ENCODE results near the gene MAPK8IP3.
"Not testable (repeated sequence)": the region's sequence is repeated elsewhere in the genome, so short reads cannot be mapped to it uniquely, and the experiment has no call there.

Gene MAPK8IP3

GRCh38 chr16:1677942-1678499 lies 28.0 kb upstream of the MAPK8IP3 start, which contains the start of gene JPT2:
Gene JPT2 (plus strand): TSS chr16:1678279. CDS start chr16:1678313, 34 bp downstream.
- DNase-seq: peak; percentile 91

- no peak for DNase-seq
Measured at GRCh38 chr16:1678500-1679098, 27.4 kb upstream of the MAPK8IP3 start.

DNA sequence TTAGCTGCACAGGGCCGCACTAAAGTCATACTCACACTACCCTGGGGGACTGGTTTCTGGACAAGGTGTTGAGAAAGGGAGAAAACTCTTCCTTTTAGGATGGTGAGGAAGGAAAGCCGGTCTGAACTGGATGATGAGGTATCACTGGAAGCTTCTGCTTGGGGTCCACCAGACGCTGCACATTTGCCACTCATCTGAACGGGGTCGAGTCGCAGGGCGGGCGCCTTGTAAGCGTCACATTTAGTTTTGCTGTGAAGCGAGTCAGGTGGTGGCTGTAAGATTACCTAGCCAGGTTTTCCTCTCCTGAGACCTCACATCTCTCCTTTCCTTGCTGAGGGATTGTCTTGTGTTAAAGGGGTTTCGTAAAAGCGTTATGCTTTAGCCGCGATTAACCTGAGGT lies 25.6 kb upstream of the MAPK8IP3 start:
- no peak for DNase-seq

DNA sequence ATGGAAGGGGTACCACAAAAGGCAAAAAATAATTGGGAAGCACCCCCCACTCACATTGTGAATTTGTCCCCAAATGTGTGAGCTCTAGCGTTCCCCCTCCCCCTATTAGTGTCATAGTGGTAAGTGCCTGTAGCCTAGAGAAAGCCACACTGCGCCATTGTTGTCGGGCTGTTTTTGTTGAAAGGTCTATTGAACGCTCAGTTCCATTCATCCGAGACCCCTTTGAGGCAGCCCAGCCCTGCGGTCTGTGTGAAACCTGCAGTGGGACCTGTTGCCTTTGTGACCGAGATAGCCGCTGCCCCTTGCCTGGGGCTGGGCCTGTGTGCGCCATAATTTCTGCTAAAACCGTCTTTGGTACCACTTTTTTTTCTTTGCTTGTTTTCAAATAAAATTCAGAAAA lies 25.0 kb upstream of the MAPK8IP3 start:
- no peak for DNase-seq

- DNase-seq: no peak
Measured at GRCh38 chr16:1687427-1688316, 18.3 kb upstream of the MAPK8IP3 start.

DNA sequence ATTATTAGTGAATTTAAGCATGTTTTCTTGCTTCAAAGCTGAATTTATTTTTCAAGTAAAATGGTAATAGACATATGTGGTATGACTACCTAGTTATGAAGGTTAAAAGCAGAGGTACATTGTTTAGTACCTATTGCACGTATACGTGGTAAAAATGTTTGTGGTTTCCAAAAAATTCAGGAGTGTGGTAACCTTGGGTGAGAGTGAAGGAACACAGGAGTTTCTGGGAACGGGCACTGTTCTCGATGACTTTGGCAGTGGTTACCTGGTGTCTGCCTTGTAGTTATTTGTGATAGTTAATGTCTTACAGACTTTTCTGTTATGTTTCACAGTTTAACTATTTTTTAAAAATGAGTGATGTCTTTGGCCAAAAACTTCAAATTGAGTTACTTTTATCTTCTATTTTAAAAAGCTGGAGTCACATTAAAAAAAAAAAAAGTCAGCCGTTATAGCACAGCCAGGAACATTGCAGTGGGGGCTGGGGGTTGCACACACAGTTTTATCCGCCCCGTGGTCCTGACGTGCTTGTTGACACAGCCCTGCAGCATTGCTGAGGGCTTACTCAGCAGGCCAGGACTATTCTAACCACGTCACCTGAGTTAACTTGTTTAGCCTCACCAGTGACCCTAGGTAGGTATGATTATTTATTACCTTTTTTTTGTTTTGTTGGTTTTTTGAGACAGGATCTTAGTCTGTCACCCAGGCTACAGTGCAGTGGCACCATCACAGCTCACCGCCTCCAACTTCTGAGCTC lies 17.0 kb upstream of the MAPK8IP3 start:
- no peak for DNase-seq

DNA sequence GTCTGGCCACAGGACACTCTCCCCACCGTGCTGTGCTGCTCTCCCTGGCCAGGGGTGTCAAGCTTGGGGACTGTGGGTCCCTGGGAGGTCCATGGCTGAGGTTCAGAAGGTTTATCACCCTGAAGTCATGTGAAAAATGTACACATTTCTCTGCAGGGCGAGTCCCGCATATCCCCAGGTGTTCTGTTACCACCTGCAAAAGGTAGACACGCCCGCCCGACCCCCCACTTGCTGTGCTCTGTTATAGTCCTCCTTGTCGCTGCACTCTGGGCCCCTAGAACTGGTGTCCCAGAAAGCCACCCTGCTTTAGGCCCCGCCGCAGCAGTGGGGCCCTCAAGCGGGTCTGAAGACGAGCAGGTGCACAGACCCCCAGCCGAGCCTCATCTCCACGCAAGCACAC lies 16.1 kb upstream of the MAPK8IP3 start:
- DNase-seq: no peak

- DNase-seq: no peak
Measured at GRCh38 chr16:1690810-1691209, 15.2 kb upstream of the MAPK8IP3 start.

DNA sequence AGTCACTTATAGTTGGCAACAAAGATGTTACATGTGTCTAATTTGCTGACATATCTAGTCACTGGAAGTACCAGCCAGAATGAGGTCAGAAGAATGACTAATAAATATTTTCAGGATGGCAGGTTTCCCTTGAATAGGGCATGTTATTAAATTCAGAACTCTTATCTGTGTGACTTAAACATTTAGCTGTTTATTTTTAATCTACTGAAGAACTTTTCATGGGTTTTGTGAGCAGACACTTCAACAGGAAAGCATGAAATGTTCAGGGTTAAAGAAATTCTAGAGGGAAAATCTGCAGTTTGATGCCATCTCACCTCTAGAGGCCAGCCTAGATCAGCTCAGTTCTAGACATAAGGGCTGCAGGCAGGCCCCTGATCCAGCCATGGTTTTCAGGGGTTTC lies 14.7 kb upstream of the MAPK8IP3 start:
- DNase-seq: no peak

GRCh38 chr16:1691956-1692355 lies 14.0 kb upstream of the MAPK8IP3 start:
- DNase-seq: no peak

DNA sequence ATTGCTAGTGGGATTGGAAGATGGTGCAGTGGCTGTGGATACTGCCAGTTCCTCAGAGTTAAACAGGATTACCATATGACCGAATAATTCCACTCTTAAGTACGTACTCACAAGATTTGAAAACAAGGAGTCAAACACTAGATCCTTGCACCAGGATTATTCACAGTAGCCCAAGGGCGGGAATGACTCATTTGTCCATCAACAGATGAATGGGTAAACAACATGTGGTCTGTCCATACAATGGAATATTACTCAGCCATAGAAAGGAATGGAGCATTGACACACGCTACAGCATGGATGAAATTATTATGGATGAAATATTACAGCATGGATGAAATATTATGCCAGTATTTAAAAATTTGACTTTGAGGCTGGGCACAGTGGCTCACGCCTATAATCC lies 9.1 kb upstream of the MAPK8IP3 start:
- no peak for DNase-seq

DNA sequence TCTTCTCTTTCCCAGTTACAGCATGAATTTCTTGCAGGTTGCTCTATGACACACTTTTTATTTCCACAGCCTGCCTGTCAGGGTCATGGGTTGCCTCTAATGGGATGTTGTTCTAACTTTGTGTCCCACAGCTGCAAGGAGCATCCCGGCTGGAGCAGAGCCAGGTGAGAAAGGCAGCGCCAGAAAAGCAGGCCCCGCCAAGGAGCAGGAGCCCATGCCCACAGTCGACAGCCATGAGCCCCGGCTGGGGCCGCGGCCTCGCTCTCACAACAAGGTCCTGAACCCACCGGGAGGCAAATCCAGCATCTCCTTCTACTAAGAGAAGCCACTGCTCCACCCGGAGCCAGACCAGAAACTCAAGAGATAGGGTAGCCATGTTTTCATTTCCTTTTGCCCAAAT lies 7.3 kb upstream of the MAPK8IP3 start:
- no peak for DNase-seq

DNA sequence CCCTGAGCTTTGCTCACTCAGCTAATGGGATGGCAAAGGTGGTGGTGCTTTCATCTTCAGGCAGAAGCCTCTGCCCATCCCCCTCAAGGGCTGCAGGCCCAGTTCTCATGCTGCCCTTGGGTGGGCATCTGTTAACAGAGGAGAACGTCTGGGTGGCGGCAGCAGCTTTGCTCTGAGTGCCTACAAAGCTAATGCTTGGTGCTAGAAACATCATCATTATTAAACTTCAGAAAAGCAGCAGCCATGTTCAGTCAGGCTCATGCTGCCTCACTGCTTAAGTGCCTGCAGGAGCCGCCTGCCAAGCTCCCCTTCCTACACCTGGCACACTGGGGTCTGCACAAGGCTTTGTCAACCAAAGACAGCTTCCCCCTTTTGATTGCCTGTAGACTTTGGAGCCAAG lies 5.7 kb upstream of the MAPK8IP3 start:
- no peak for DNase-seq

- no peak for DNase-seq
Measured at GRCh38 chr16:1701216-1701878, 4.6 kb upstream of the MAPK8IP3 start.

DNA sequence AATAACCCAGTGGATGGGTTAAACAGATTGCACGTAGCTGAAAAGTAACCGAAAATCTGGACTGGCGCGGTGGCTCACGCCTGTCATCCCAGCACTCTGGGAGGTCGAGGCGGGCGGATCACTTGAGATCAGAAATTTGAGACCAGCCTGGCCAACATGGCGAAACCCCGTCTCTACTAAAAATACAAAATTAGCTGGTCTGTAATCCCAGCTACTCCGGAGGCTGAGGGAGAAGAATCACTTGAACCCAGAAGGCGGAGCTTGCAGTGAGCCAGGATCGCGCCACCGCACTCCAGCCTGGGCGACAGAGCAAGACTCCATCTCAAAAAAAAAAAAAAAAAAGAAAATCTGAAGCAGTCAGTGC lies 689 bp upstream of the MAPK8IP3 start:
- not testable (repeated sequence) for DNase-seq

DNA sequence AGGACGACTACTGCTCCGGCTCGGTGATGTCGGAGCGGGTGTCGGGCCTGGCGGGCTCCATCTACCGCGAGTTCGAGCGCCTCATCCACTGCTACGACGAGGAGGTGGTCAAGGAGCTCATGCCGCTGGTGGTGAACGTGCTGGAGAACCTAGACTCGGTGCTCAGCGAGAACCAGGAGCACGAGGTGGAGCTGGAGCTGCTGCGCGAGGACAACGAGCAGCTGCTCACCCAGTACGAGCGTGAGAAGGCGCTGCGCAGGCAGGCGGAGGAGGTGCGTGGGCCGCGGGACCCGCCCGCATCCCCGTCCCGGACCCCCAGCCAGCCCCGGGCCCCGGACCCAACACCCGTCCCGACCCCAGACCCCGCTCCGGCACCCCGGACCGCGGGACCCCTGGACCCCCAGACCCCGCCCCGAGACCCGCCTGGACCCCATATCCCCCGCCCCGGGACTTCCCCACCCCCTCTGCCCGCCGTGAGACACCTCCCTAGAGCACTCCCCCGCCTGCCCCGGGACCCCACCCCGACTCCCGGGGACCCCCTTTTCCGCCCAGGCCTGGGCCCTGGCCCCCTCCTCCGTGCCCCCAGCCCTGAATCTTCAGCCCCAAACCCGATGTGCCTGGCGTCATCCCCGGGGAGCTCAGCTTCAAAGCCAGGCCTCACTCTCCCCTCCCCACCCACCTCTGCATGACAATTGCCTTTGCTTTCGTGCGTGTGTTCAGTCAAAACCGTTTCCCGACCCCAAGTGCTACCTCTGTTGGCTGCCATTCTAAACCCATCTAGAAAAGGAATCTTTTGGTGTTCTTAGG lies 594 bp downstream of the MAPK8IP3 start:
- no peak for DNase-seq

DNA sequence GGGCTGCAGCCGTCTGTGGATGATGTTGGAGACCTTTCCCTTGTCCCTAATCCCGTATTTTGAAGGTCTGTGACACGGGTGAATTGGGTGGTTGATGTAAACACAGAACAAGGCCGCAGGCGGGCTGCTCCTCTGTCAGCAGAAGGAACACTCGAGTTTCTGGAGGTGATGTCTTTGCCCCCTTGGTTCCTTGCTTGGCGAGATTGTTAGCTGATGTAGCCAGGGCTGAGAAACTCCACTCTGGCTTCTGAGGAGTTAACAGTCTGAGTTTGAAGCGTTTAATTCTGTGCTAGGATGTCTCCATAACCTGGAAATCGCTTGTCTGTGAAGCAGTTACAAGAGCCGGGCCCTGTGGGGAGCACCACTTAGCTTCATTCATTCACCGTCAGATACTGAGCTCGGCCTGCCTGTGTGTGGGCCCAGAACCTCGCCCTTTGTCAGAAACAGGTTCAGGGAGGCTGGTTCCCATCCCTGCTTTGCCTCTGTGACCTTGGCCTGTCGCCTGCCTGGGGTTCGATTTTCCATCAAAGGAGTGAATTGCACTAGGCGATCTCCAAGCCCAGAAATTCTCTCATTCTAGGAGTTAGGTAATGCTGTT lies 1.3 kb downstream of the MAPK8IP3 start:
- DNase-seq: no peak

DNA sequence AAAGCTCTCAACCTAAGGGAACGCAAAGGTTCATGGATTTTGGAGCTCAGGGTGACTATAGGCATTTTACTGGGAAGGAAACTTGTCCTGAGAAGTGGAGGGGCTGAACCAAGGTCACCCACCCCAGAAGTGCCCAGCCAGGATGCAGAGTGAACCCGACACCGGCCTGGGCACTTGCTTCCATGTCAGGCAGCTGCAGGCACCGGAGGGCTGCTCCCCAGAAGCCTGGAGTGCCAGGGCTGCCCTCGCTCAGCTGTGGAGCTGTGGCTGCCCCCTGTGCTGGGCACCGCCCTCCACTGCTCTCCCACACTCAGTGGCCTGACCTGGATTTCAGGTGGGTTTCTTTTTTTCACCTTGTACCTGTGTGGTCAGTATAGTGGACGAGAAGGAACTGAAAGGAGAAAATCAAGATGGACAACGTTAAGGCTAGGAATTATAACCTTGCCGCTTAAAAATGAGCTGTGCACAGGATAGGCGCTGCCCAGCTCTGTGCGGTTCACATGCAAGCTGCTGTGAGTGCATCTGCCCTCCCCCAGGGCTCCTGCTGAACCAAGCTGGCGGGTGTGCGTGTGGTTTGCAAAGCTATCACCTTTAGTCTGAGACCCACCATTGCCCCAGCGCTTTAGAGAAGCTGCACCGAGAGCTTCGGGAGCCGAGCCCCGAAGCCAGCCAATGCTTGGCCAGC lies 2.2 kb downstream of the MAPK8IP3 start:
- no peak for DNase-seq

DNA sequence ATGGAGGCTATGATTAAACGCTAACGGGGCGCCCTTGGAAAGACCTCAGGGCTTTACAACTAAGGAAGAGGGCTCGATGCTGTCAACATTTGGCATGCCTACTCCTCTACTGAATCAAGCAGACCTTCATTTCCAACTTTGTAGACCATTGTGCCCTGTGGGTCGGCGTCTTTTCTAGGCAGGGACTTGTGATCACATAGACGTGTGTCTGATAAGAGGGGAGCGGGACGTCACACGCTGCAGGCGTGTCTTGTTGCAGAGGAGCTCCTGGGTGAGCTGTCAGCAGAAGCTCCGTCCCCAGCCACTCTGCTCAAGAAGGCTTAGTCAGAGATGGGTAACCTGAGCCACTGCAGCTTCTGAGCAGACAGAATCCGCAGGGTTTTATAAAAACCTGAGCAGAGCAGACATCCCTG lies 2.8 kb downstream of the MAPK8IP3 start:
- DNase-seq: no peak

GRCh38 chr16:1709356-1709755 lies 3.4 kb downstream of the MAPK8IP3 start:
- no peak for DNase-seq

Measured in NCI-H1105 (cell line).